ENCODE results near the gene CTU2. TPM values are rescaled to one million over a fixed set of nuclear protein-coding genes. Genes with fewer than 3 reads are reported as not detected.

CTU2 gene
- total RNA-seq, 2 donors from 2014 or later = 15.0 to 19.1 TPM

DNA sequence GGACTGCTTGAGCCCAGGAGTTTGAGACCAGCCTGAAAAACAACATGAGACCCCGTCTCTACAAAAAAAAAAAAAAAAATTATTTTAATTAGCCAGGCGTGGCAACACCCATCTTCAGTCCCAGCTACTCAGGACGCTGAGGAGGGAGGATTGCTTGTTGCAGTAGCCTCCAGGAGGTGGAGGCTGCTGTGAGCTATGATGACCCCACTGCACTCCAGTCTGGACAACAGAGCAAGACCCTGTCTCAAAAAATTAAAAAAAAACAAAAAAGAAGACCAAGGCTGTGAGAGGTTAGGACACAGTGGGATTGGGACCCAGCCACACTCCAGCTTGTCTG, 18.7 kb upstream of the CTU2 start:
- H3K4me1 ChIP-seq (replicated peaks) = peaks cover 6% of the 10 kb centered on the region

DNA sequence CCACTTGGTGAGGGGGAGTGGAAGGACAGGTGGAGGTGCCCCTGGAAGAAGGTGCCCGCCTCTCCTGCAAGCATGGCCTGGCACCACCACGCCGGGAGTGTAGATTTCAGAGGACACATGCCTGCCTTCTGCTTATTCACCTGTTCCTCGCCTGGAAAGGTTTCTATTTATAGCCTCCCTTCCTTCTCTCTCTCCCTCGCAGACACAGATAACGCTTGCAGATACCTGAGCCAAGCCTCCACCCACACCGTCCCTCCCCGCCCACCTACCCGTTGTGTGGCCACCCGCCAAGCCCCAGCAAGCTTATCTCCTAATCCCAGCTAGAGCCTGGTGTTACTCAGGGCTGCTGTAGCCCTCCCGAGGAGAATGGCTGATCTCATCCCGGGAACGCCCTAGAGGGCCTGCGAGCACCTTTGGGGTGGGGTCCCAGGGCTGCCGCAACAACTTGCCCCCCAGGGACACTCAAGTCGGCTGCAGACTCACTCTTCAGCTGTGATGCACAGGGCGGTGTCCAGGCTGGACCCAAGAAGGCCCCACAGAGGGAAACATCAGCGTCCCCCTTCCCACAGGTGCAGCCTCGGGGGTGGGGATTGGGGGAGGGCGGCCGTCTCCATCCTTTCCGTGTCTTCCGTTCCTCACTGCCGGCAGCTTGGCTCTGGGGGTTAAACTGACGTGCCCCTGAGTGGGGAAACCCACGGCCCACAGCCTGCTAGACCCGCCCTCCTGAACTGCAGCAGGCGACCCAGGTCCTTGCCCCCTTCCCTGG, 18.1 kb upstream of the CTU2 start:
- intact Hi-C loops (cut with DNase I) = no loop called here
- 32% methylated on average over 28 of the region's 28 CpGs for WGBS
- H3K9me3 ChIP-seq = no peaks in the 10 kb centered on the region
- DNase-seq (ENCODE audit: low spot score) = no peak
- peaks cover 3% of the 10 kb centered on the region for H3K27me3 ChIP-seq (replicated peaks; ENCODE audit: insufficient read depth)
- TF ChIP-seq POLR2AphosphoS5 (IDR thresholded peaks at IDR 0.05) = peak; percentile 23
- TF ChIP-seq POLR2A (IDR thresholded peaks at IDR 0.05) = no peak
- TF ChIP-seq, protein P1, sequence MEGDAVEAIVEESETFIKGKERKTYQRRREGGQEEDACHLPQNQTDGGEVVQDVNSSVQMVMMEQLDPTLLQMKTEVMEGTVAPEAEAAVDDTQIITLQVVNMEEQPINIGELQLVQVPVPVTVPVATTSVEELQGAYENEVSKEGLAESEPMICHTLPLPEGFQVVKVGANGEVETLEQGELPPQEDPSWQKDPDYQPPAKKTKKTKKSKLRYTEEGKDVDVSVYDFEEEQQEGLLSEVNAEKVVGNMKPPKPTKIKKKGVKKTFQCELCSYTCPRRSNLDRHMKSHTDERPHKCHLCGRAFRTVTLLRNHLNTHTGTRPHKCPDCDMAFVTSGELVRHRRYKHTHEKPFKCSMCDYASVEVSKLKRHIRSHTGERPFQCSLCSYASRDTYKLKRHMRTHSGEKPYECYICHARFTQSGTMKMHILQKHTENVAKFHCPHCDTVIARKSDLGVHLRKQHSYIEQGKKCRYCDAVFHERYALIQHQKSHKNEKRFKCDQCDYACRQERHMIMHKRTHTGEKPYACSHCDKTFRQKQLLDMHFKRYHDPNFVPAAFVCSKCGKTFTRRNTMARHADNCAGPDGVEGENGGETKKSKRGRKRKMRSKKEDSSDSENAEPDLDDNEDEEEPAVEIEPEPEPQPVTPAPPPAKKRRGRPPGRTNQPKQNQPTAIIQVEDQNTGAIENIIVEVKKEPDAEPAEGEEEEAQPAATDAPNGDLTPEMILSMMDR (IDR thresholded peaks at IDR 0.05) = no peak
- H3K27ac ChIP-seq = no peak overlapping the region
- H3K36me3 ChIP-seq = no peaks in the 10 kb centered on the region
- H3K4me1 ChIP-seq (replicated peaks) = peaks cover 6% of the 10 kb centered on the region
- no peak overlapping the region for H3K4me3 ChIP-seq

More for the DNA sequence above, 18.7 kb upstream of the CTU2 start:
- 50% methylated on average over 3 of the region's 3 CpGs for WGBS
- H3K27me3 ChIP-seq (replicated peaks; ENCODE audit: insufficient read depth) = peaks cover 3% of the 10 kb centered on the region
- no peaks in the 10 kb centered on the region for H3K9me3 ChIP-seq
- TF ChIP-seq, protein P1 (IDR thresholded peaks at IDR 0.05) = no peak
- TF ChIP-seq POLR2AphosphoS5 (IDR thresholded peaks at IDR 0.05) (no peak), POLR2A (IDR thresholded peaks at IDR 0.05) (no peak)
- no peak overlapping the region for H3K4me3 ChIP-seq
- intact Hi-C loops (cut with DNase I) = no loop called here
- no peaks in the 10 kb centered on the region for H3K36me3 ChIP-seq
- H3K27ac ChIP-seq = no peak overlapping the region
- no peak for DNase-seq (ENCODE audit: low spot score)

DNA sequence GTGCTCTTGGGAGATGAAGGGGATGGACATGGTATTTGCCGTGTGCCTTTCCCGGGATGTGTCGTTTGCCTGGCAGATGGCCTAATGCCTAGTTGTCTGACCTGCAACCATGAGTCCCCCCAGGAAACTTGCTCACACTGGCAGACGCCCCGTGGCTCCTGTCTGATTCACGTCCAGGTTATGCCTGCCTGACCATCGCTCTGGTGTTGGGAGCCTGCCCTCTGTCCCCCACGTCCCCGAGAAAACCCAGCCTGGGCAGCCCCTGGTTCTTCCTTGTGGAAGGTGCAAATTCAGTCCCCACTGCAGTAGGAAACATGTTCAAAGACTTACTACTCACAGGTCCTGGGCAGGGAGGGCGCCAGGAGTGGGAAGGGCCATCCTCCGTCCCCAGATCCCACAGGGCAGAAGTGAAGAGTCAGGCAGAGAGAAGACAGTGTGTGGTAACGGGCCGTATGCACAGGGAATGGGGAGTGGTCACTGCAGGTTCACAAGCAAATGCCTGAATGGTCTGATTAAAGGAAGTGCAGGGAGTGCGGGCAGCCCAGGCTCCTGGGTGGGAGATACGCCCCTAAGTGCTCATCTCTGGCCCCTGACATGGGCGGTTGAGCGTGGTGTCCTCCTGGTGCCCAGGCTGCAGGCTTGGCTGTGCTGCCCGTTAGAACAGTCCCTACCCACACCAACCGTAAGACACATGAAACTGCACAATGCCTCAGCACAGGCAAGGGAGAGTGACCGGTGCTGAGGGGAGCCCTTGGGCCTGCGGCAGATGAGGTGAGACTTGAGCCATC, 15.8 kb upstream of the CTU2 start:
- Histone ChIP-seq H3K4me3 (no peak overlapping the region), H3K36me3 (no peaks in the 10 kb centered on the region), H3K4me1 (replicated peaks) (peaks cover 3% of the 10 kb centered on the region), H3K9me3 (no peaks in the 10 kb centered on the region), H3K27me3 (replicated peaks; ENCODE audit: insufficient read depth) (peaks cover 3% of the 10 kb centered on the region), H3K27ac (no peak overlapping the region)
- 79% methylated on average over 21 of the region's 21 CpGs for WGBS
- TF ChIP-seq POLR2AphosphoS5 (IDR thresholded peaks at IDR 0.05) (no peak), POLR2A (IDR thresholded peaks at IDR 0.05) (no peak)
- TF ChIP-seq, protein P1 (IDR thresholded peaks at IDR 0.05) = no peak
- DNase-seq (ENCODE audit: low spot score) = no peak
- intact Hi-C loops (cut with DNase I) = no loop called here

DNA sequence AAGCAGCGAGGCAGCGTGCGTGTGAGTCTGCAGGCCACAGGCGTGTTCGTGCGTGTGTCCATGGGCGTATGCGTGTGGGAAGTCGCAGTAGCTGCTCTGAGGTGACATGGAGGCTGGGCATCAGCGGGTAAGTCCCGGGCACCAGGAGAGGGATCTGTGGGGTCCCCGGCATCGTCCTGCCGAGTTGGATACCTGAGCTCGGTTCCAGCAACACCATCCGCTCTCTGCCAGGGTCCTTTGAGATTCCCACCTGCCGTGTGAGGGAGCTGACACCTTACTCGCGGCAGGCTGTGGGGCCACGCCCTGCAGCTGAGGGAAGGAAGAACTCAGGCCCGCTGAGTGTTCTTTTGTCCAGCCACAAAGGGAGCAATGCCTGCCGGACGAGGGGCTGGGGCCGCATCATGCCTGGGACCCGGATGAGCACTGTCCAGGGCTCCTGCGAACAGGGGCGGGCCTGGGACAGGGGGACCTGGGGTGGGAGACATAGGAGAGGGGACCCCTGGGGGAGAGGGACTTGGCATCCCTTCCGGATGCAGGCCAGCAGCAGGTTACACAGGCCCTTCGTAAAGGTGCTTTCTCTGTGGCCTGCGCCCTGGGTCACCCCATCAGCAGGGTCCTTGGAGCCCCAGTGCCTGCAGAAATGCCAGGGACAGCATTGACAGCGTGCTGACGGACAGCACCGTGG, 15.0 kb upstream of the CTU2 start:
- Histone ChIP-seq H3K36me3 (no peaks in the 10 kb centered on the region), H3K4me1 (replicated peaks) (no peaks in the 10 kb centered on the region), H3K9me3 (no peaks in the 10 kb centered on the region), H3K4me3 (no peak overlapping the region), H3K27ac (no peak overlapping the region), H3K27me3 (replicated peaks; ENCODE audit: insufficient read depth) (peaks cover 3% of the 10 kb centered on the region)
- WGBS = 81% methylated on average over 33 of the region's 33 CpGs
- no peak for DNase-seq (ENCODE audit: low spot score)
- TF ChIP-seq POLR2AphosphoS5 (IDR thresholded peaks at IDR 0.05) (no peak), POLR2A (IDR thresholded peaks at IDR 0.05) (no peak)
- TF ChIP-seq, protein P1 (IDR thresholded peaks at IDR 0.05) = no peak
- intact Hi-C loops (cut with DNase I) = no loop called here
